Endothelial cell of umbilical vein (primary cell): ENCODE data around the gene CNTLN. TPM values are rescaled to one million over a fixed set of nuclear protein-coding genes. Genes with fewer than 3 reads are reported as not detected.

Source experiments
- BruUV-seq: library from RNA; stranded (reverse); fragments of 400-500 nt; replicated peaks from 2 replicates; lab custom pipeline; 2021; lab: Mats Ljungman, UMichigan
- CTCF ChIA-PET: fragments of 300-600, 350-600 bp; sonication (Branson Sonifier 250); formaldehyde crosslinking; loops from one replicate; lab custom pipeline; 2021; ENCODE audit warnings: antibody characterized with exemption, inconsistent platforms; lab: Charles Lee
- POLR2A ChIA-PET: fragments of 300-600, 350-600 bp; sonication (Branson Sonifier 250); formaldehyde crosslinking; loops from one replicate; lab custom pipeline; 2021; ENCODE audit warnings: antibody characterized with exemption, inconsistent platforms; lab: Charles Lee
- DNase-seq: peaks from one replicate; pipeline ENCODE4 v3.0.0-alpha.2; 2011; ENCODE audit warnings: low read depth, low spot score
- FAIRE-seq: peaks from 2 replicates; lab custom pipeline; 2011; peaks lifted over from hg19 to GRCh38; lab: Jason Lieb, UNC
- H2AFZ ChIP-seq: 2 replicates; pipeline ENCODE4 v1.6.0; 2012; ENCODE audit warnings: low read depth, low read length, control low read depth, inconsistent platforms
- H3K27ac ChIP-seq: 2 replicates; pipeline ENCODE4 v1.5.1; 2011; ENCODE audit warnings: low read depth, mild to moderate bottlenecking, control low read depth, low read length, moderate library complexity; ENCODE audit not compliant: insufficient read depth
- H3K27me3 ChIP-seq, 2 experiments: 2 replicates each; pipeline versions ENCODE4 v1.6.0 to v1.6.1; 2011; ENCODE audit warnings: low read length in 2 of 2, mixed read lengths in 1 of 2; ENCODE audit not compliant: control insufficient read depth in 2 of 2, insufficient read depth in 2 of 2
- H3K36me3 ChIP-seq, 2 experiments: 2 replicates in 1 of 2; 3 replicates in 1 of 2; pipeline ENCODE4 v1.5.1; 2011; ENCODE audit warnings: low read length in 2 of 2, mild to moderate bottlenecking in 1 of 2, moderate library complexity in 1 of 2; ENCODE audit not compliant: control insufficient read depth in 2 of 2, insufficient read depth in 2 of 2; ENCODE audit errors: extremely low read depth in 1 of 2
- H3K4me1 ChIP-seq: 3 replicates; pipeline ENCODE4 v1.5.1; 2011; ENCODE audit warnings: mild to moderate bottlenecking, low read length; ENCODE audit not compliant: control insufficient read depth, insufficient read depth; ENCODE audit errors: extremely low read depth
- H3K4me2 ChIP-seq: 2 replicates; pipeline ENCODE4 v1.6.1; 2011; ENCODE audit warnings: low read length, control low read depth, mixed read lengths; ENCODE audit not compliant: insufficient read depth
- H3K4me3 ChIP-seq, 3 experiments: fragments of 200-600 bp in 1 of 3; sonication (generic), shearing (Covaris generic) in 1 of 3; replicated peaks in 1 of 3; 2 replicates each; pipeline ENCODE4 v1.5.1; 2011 to 2016; ENCODE audit warnings: control low read depth in 3 of 3, low read length in 3 of 3, mild to moderate bottlenecking in 2 of 3, inconsistent platforms in 1 of 3, low read depth in 1 of 3, moderate library complexity in 1 of 3; ENCODE audit not compliant: insufficient read depth in 1 of 3
- H3K79me2 ChIP-seq: 2 replicates; pipeline ENCODE4 v1.6.0; 2012; ENCODE audit warnings: low read length, inconsistent platforms; ENCODE audit not compliant: control insufficient read depth, insufficient read depth
- H3K9ac ChIP-seq: replicated peaks from 2 replicates; pipeline ENCODE3; 2011; ENCODE audit warnings: low read length, control low read depth; ENCODE audit not compliant: insufficient read depth; ENCODE audit errors: extremely low read depth
- H3K9me1 ChIP-seq: replicated peaks from 3 replicates; pipeline ENCODE4 v1.6.0; 2011; ENCODE audit warnings: mild to moderate bottlenecking, low read length; ENCODE audit not compliant: control insufficient read depth, insufficient read depth; ENCODE audit errors: extremely low read depth
- H3K9me3 ChIP-seq: replicated peaks from 2 replicates; pipeline ENCODE4 v1.5.1; 2012; ENCODE audit warnings: low read length, inconsistent platforms; ENCODE audit not compliant: control insufficient read depth, insufficient read depth
- H4K20me1 ChIP-seq: replicated peaks from 2 replicates; pipeline ENCODE3; 2011; ENCODE audit warnings: mild to moderate bottlenecking, low read length; ENCODE audit not compliant: control insufficient read depth, insufficient read depth; ENCODE audit errors: extremely low read depth
- EZH2 ChIP-seq: IDR thresholded peaks from 2 replicates; pipeline ENCODE4 v1.6.1; 2012; ENCODE audit warnings: borderline replicate concordance, low read depth, mild to moderate bottlenecking, moderate library complexity, low read length, inconsistent platforms; ENCODE audit not compliant: severe bottlenecking
- FOS ChIP-seq: IDR thresholded peaks from 2 replicates; pipeline ENCODE4 v1.6.1; 2011; ENCODE audit warnings: mild to moderate bottlenecking, low read length, moderate library complexity, borderline replicate concordance; ENCODE audit not compliant: insufficient read depth
- GATA2 ChIP-seq: IDR thresholded peaks from 2 replicates; pipeline ENCODE4 v1.7.0; 2011; ENCODE audit warnings: low read depth, mild to moderate bottlenecking, moderate library complexity, mixed read lengths, low read length; ENCODE audit not compliant: insufficient read length, insufficient read depth
- JUN ChIP-seq: IDR thresholded peaks from 2 replicates; pipeline ENCODE4 v1.6.1; 2011; ENCODE audit warnings: borderline replicate concordance, low read depth; ENCODE audit not compliant: insufficient read length, insufficient read depth
- MYC ChIP-seq: IDR thresholded peaks from one replicate; pipeline ENCODE4 v1.6.1; 2011; ENCODE audit warnings: mild to moderate bottlenecking, low read depth, low read length
- POLR2A ChIP-seq: IDR thresholded peaks from 2 replicates; pipeline ENCODE4 v1.6.1; 2012; ENCODE audit warnings: low read depth, mild to moderate bottlenecking, control low read depth, low read length
- POLR2AphosphoS5 ChIP-seq: IDR thresholded peaks from 2 replicates; pipeline ENCODE4 v1.6.1; 2012; ENCODE audit warnings: low read depth, mild to moderate bottlenecking, control low read depth, low read length, moderate library complexity; ENCODE audit not compliant: insufficient read depth
- dilution Hi-C: fragments of 300-500 bp; cut with MboI; formaldehyde crosslinking; loops from one replicate; pipeline ENCODE4 v1.15.0; 2019; ENCODE audit warnings: low sequenced_read_pairs; ENCODE audit not compliant: extremely low pct_ligation_motif_present
- intact Hi-C: fragments of 100-400 bp; cut with micrococcal nuclease; formaldehyde crosslinking; loops from one replicate; pipeline ENCODE4 v1.10.0; 2022
- polyA plus RNA-seq, 4 experiments: library from polyadenylated mRNA; depleted of rRNA in 3 of 4; stranded (reverse) in 3 of 4; unstranded in 1 of 4; fragments of >200 nt; gene quantifications; 2 replicates each; pipeline versions ENCODE4 v1.2.1 to v1.2.3, GENCODE V29; 2011 to 2012; ENCODE audit warnings: missing spikeins in 1 of 4
- total RNA-seq: library from RNA; stranded (reverse); gene quantifications from 2 replicates; pipeline ENCODE4 v1.2.3, GENCODE V29; 2021
- TF ChIP-seq, protein P1 (sequence below), 2 donors: IDR thresholded peaks; 1 replicate in 1 of 2; 2 replicates in 1 of 2; pipeline ENCODE4 v1.5.1; 2011; ENCODE audit warnings: low read length in 2 of 2, mild to moderate bottlenecking in 2 of 2, moderate library complexity in 2 of 2, control low read depth in 1 of 2, inconsistent platforms in 1 of 2, low read depth in 1 of 2; ENCODE audit not compliant: insufficient read depth in 1 of 2; ENCODE audit errors: extremely low read depth in 1 of 2
- TF ChIP-seq, protein P2 (sequence below): IDR thresholded peaks from 2 replicates; pipeline ENCODE4 v1.6.1; 2011; ENCODE audit not compliant: insufficient read depth, insufficient read length

Gene CNTLN
- total and polyA plus RNA-seq, 2 donors (not counting 3 experiments of a cell fraction or from before 2014, with no cell fraction given), result 3.5 to 15.8 TPM

DNA sequence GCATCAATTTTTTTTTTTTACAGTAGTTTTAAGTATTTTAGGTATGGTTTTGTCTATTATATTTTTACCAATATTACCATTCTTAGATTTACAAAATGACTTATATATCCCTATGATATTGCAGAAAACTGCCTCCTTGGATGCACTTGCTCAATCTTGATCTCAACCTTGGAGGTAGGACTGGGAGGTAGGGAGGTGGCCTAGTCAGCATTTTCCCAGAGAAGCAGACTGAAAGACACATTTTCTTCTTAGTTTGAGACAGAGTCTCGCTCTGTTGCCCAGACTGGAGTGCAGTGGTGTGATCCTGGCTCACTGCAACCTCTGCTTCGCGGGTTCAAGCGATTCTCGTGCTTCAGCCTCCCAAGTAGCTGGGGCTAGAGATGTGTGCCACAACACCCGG, 268.7 kb downstream of the CNTLN start:
- Histone ChIP-seq H3K79me2 (no peaks in the 10 kb centered on the region), H3K4me1 (peaks cover 8% of the 10 kb centered on the region), H3K27me3 (no peaks in the 10 kb centered on the region), H3K4me2 (no peak overlapping the region), H3K36me3 (no peaks in the 10 kb centered on the region), H3K9me3 (no peaks in the 10 kb centered on the region), H3K9me1 (no peaks in the 10 kb centered on the region), H3K4me3 (no peak overlapping the region), H2AFZ (no peak overlapping the region), H4K20me1 (no peaks in the 10 kb centered on the region), H3K27ac (no peak overlapping the region), H3K9ac (no peak overlapping the region)
- dilution Hi-C loops (no loop called here), intact Hi-C loops (loop anchor here (2.0 to 5.0 kb wide), 2 partner anchors 185 to 341 kb away; no protein-coding TSS in a partner anchor)
- no peak for TF ChIP-seq JUN
- TF ChIP-seq MYC, result no peak
- no peak for TF ChIP-seq GATA2
- no peak for TF ChIP-seq FOS
- TF ChIP-seq, protein P1, sequence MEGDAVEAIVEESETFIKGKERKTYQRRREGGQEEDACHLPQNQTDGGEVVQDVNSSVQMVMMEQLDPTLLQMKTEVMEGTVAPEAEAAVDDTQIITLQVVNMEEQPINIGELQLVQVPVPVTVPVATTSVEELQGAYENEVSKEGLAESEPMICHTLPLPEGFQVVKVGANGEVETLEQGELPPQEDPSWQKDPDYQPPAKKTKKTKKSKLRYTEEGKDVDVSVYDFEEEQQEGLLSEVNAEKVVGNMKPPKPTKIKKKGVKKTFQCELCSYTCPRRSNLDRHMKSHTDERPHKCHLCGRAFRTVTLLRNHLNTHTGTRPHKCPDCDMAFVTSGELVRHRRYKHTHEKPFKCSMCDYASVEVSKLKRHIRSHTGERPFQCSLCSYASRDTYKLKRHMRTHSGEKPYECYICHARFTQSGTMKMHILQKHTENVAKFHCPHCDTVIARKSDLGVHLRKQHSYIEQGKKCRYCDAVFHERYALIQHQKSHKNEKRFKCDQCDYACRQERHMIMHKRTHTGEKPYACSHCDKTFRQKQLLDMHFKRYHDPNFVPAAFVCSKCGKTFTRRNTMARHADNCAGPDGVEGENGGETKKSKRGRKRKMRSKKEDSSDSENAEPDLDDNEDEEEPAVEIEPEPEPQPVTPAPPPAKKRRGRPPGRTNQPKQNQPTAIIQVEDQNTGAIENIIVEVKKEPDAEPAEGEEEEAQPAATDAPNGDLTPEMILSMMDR (IDR thresholded peaks at IDR 0.05; ENCODE audit: extremely low read depth in 1 of 2, insufficient read depth in 1 of 2, low read depth in 1 of 2, low read length in 2 of 2), result no peak
- ChIA-PET CTCF (interaction anchor here (1.4 to 2.0 kb wide), 2 partner anchors 185 to 269 kb away, joined by 3 to 14 read pairs; partner anchors contain the start of gene CNTLN), POLR2A (no interaction called here)
- DNase-seq (no peak), FAIRE-seq (no peak)
- no TSS peak for BruUV-seq

DNA sequence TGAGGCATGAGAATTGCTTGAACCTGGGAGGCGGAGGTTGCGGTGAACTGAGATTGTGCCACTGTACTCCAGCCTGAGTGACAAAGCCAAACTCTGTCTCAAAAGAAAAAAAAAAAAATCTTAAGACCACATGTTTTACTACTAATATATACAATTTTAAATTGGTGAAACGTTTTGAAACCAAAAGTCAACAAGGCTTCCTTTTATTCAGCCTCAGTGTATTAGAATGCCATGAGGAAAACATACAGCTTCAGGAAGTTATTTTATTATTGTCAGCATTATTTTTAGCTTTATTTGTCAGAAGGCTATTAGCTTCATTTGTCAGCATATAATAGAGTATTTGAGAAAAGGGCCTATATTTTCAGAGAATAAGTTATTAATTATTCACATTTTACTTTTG, 280.1 kb downstream of the CNTLN start:
- no peak for DNase-seq
- H3K9me3 ChIP-seq, result no peaks in the 10 kb centered on the region
- ChIA-PET POLR2A (no interaction called here), CTCF (interaction anchor here (1.1 to 1.3 kb wide), 2 partner anchors 11 to 298 kb away, joined by 3 to 6 read pairs; no protein-coding TSS in a partner anchor)
- H3K79me2 ChIP-seq, result no peaks in the 10 kb centered on the region
- no peak overlapping the region for H3K9ac ChIP-seq
- H3K9me1 ChIP-seq, result no peaks in the 10 kb centered on the region
- intact Hi-C loops (no loop called here), dilution Hi-C loops (no loop called here)
- H3K27ac ChIP-seq, result no peak overlapping the region
- H3K4me1 ChIP-seq, result no peaks in the 10 kb centered on the region
- H3K27me3 ChIP-seq, result no peaks in the 10 kb centered on the region
- no peak overlapping the region for H3K4me2 ChIP-seq
- no peak overlapping the region for H2AFZ ChIP-seq
- no peak for TF ChIP-seq EZH2
- no peak for TF ChIP-seq FOS
- TF ChIP-seq, protein P1 (IDR thresholded peaks at IDR 0.05; ENCODE audit: extremely low read depth in 1 of 2, insufficient read depth in 1 of 2, low read depth in 1 of 2, low read length in 2 of 2), result no peak
- no peak for TF ChIP-seq POLR2A
- no peak for TF ChIP-seq GATA2
- no peak for TF ChIP-seq MYC
- no peak for TF ChIP-seq POLR2AphosphoS5
- TF ChIP-seq, protein P2, sequence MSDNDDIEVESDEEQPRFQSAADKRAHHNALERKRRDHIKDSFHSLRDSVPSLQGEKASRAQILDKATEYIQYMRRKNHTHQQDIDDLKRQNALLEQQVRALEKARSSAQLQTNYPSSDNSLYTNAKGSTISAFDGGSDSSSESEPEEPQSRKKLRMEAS, result no peak
- TF ChIP-seq JUN, result no peak
- no peak overlapping the region for H3K4me3 ChIP-seq
- no peaks in the 10 kb centered on the region for H3K36me3 ChIP-seq
- H4K20me1 ChIP-seq, result no peaks in the 10 kb centered on the region
- FAIRE-seq, result no peak
- BruUV-seq, result no TSS peak
